Cerebellar nuclear complex (tissue), 1 donor: ENCODE results near the gene BICC1.
"Not testable (repeated sequence)": the region's sequence is repeated elsewhere in the genome, so short reads cannot be mapped to it uniquely, and the experiment has no call there.

ENCODE experiments used
- DNase-seq, 2 experiments: peaks; one replicate each; lab custom pipeline; 2025; lab: John Stamatoyannopoulos, UW

BICC1 gene

GRCh38 chr10:58856508-58857240, 344.0 kb downstream of the BICC1 start:
- DNase-seq: no peak

- no peak for DNase-seq
Observed at GRCh38 chr10:58857251-58857805, 344.7 kb downstream of the BICC1 start.

- DNase-seq: not testable (repeated sequence)
Observed at GRCh38 chr10:58858123-58858522, 345.5 kb downstream of the BICC1 start.

- DNase-seq: no peak
Observed at GRCh38 chr10:58859526-58859925, 346.9 kb downstream of the BICC1 start.

GRCh38 chr10:58867683-58868082, 355.0 kb downstream of the BICC1 start:
- no peak for DNase-seq

GRCh38 chr10:58868736-58869435, 356.2 kb downstream of the BICC1 start:
- DNase-seq: no peak

- DNase-seq: no peak
Observed at GRCh38 chr10:58870070-58870469, 357.4 kb downstream of the BICC1 start.

- no peak for DNase-seq
Observed at GRCh38 chr10:58873161-58873560, 360.5 kb downstream of the BICC1 start.
